ENCODE results near the gene BCAR3.
"Not testable (repeated sequence)": the region's sequence is repeated elsewhere in the genome, so short reads cannot be mapped to it uniquely, and the experiment has no call there.

The BCAR3 gene

GRCh38 chr1:93704052-93704451 is 22.4 kb upstream of the BCAR3 start:
- DNase-seq = no peak

- DNase-seq = no peak
Observed at GRCh38 chr1:93703643-93704042, 22.0 kb upstream of the BCAR3 start.

- DNase-seq = no peak
Observed at GRCh38 chr1:93702828-93703183, 21.2 kb upstream of the BCAR3 start.

- peak; percentile 64 for DNase-seq
Observed at GRCh38 chr1:93702111-93702827, 20.6 kb upstream of the BCAR3 start.

- DNase-seq = no peak
Observed at GRCh38 chr1:93701629-93702028, 20.0 kb upstream of the BCAR3 start.

GRCh38 chr1:93700532-93701469 is 19.2 kb upstream of the BCAR3 start:
- DNase-seq = no peak

GRCh38 chr1:93699503-93700168 is 18.0 kb upstream of the BCAR3 start:
- DNase-seq = no peak

GRCh38 chr1:93699049-93699384 is 17.4 kb upstream of the BCAR3 start:
- DNase-seq = no peak

- no peak for DNase-seq
Observed at GRCh38 chr1:93698329-93699048, 16.9 kb upstream of the BCAR3 start.

GRCh38 chr1:93697566-93697965 is 15.9 kb upstream of the BCAR3 start:
- DNase-seq = not testable (repeated sequence)

- DNase-seq = no peak
Observed at GRCh38 chr1:93695411-93696005, 13.9 kb upstream of the BCAR3 start.

- DNase-seq = no peak
Observed at GRCh38 chr1:93694819-93695218, 13.2 kb upstream of the BCAR3 start.

- no peak for DNase-seq
Observed at GRCh38 chr1:93694039-93694438, 12.4 kb upstream of the BCAR3 start.

GRCh38 chr1:93692983-93693591 is 11.4 kb upstream of the BCAR3 start:
- DNase-seq = no peak

- DNase-seq = no peak
Observed at GRCh38 chr1:93692451-93692861, 10.8 kb upstream of the BCAR3 start.

GRCh38 chr1:93692026-93692425 is 10.4 kb upstream of the BCAR3 start:
- DNase-seq = no peak

- no peak for DNase-seq
Observed at GRCh38 chr1:93690921-93691789, 9.5 kb upstream of the BCAR3 start.

GRCh38 chr1:93690341-93690740 is 8.7 kb upstream of the BCAR3 start:
- no peak for DNase-seq

GRCh38 chr1:93689521-93690223 is 8.0 kb upstream of the BCAR3 start:
- DNase-seq = no peak

GRCh38 chr1:93687542-93687941 is 5.9 kb upstream of the BCAR3 start:
- DNase-seq = no peak
